Activated naive CD4-positive, alpha-beta T cell treated with anti-CD3 and anti-CD28 coated beads for 36 hours (primary cell): ENCODE measurements around the gene ESYT1. TPM values are rescaled to one million over a fixed set of nuclear protein-coding genes. Genes with fewer than 3 reads are reported as not detected.

ENCODE experiments used
- CTCF ChIA-PET: fragments of 350-600 bp; sonication (Branson Sonifier 250); formaldehyde crosslinking; loops from one replicate; lab custom pipeline; 2021; ENCODE audit warnings: antibody characterized with exemption; lab: Charles Lee
- DNase-seq: peaks from one replicate; pipeline ENCODE4 v3.0.0-alpha.2; 2020
- H3K27ac Mint-ChIP-seq: one replicate; pipeline ENCODE4 v1.8.0; 2021; ENCODE audit warnings: mild to moderate bottlenecking, mixed read lengths
- H3K27me3 Mint-ChIP-seq: one replicate; pipeline ENCODE4 v1.8.0; 2021; ENCODE audit warnings: low read depth, mixed read lengths
- H3K36me3 Mint-ChIP-seq: one replicate; pipeline ENCODE4 v1.8.0; 2021; ENCODE audit warnings: low read depth, mixed read lengths
- H3K4me1 Mint-ChIP-seq: one replicate; pipeline ENCODE4 v1.8.0; 2021; ENCODE audit warnings: low read depth, mixed read lengths
- H3K4me3 Mint-ChIP-seq: one replicate; pipeline ENCODE4 v1.8.0; 2021; ENCODE audit warnings: mild to moderate bottlenecking, moderate library complexity, mixed read lengths
- H3K9me3 Mint-ChIP-seq: one replicate; pipeline ENCODE4 v1.8.0; 2021; ENCODE audit warnings: mixed read lengths
- intact Hi-C: fragments of 100-400 bp; cut with micrococcal nuclease; formaldehyde crosslinking; loops from one replicate; pipeline ENCODE4 v1.15.1; 2023
- total RNA-seq, 2 experiments: library from RNA; stranded (reverse); gene quantifications; one replicate each; pipeline ENCODE4 v1.2.3, GENCODE V29; 2021

Gene ESYT1
- total RNA-seq, 2 experiments from 2014 or later = 87.4 to 88.9 TPM

GRCh38 chr12:56118688-56119357 is 9.2 kb upstream of the ESYT1 start:
- Mint-ChIP-seq H3K4me1 (peaks cover 23% of the 10 kb centered on the region), H3K27ac (peak overlapping the region; percentile 99), H3K36me3 (peaks cover 23% of the 10 kb centered on the region), H3K27me3 (no peaks in the 10 kb centered on the region), H3K4me3 (peak overlapping the region; percentile 97), H3K9me3 (no peaks in the 10 kb centered on the region)
- DNase-seq = no peak
- CTCF ChIA-PET = interaction anchor here (0.5 to 7.9 kb wide), 32 partner anchors 9 to 380 kb away, joined by 3 to 86 read pairs (median 6); partner anchors contain the start of genes ANKRD52, ESYT1, IL23A and MYL6B
- intact Hi-C loops = loop anchor here (1.0 to 10.0 kb wide), 19 partner anchors 7 to 1134 kb away; partner anchors contain the start of genes ANKRD52, CS, DNAJC14 and IL23A

- peak; percentile 74 for DNase-seq
- peaks cover 23% of the 10 kb centered on the region for H3K4me1 Mint-ChIP-seq
- CTCF ChIA-PET = interaction anchor here (0.6 to 7.9 kb wide), 22 partner anchors 8 to 350 kb away, joined by 3 to 86 read pairs (median 8); partner anchors contain the start of genes ANKRD52, ESYT1, RNF41 and SMARCC2
- peaks cover 23% of the 10 kb centered on the region for H3K36me3 Mint-ChIP-seq
- no peaks in the 10 kb centered on the region for H3K27me3 Mint-ChIP-seq
- H3K27ac Mint-ChIP-seq = peak overlapping the region; percentile 99
- peak overlapping the region; percentile 97 for H3K4me3 Mint-ChIP-seq
- intact Hi-C loops = loop anchor here (1.0 to 10.0 kb wide), 8 partner anchors 70 to 1135 kb away; partner anchors contain the start of genes ANKRD52, DNAJC14, NABP2 and SMARCC2
- H3K9me3 Mint-ChIP-seq = no peaks in the 10 kb centered on the region
Observed at GRCh38 chr12:56119361-56119796, 8.7 kb upstream of the ESYT1 start.

- H3K27me3 Mint-ChIP-seq = no peaks in the 10 kb centered on the region
- CTCF ChIA-PET = interaction anchor here (0.6 to 7.9 kb wide), 22 partner anchors 8 to 349 kb away, joined by 3 to 86 read pairs (median 4); partner anchors contain the start of genes ANKRD52, ESYT1, RNF41 and SMARCC2
- H3K9me3 Mint-ChIP-seq = no peaks in the 10 kb centered on the region
- no peak overlapping the region for H3K4me3 Mint-ChIP-seq
- no peak for DNase-seq
- H3K36me3 Mint-ChIP-seq = peaks cover 23% of the 10 kb centered on the region
- intact Hi-C loops = no loop called here
- peak overlapping the region; percentile 26 for H3K27ac Mint-ChIP-seq
- peaks cover 23% of the 10 kb centered on the region for H3K4me1 Mint-ChIP-seq
Observed at GRCh38 chr12:56120158-56120846, 7.8 kb upstream of the ESYT1 start.

GRCh38 chr12:56121204-56121870 is 6.7 kb upstream of the ESYT1 start:
- Mint-ChIP-seq H3K27me3 (no peaks in the 10 kb centered on the region), H3K27ac (no peak overlapping the region), H3K36me3 (peaks cover 23% of the 10 kb centered on the region), H3K4me1 (peaks cover 27% of the 10 kb centered on the region), H3K9me3 (no peaks in the 10 kb centered on the region), H3K4me3 (no peak overlapping the region)
- CTCF ChIA-PET = interaction anchor here (7.9 kb wide), 1 partner anchor 68 kb away, joined by 86 read pairs; the partner anchor contains the start of gene SMARCC2
- intact Hi-C loops = no loop called here
- no peak for DNase-seq

- DNase-seq = no peak
- intact Hi-C loops = no loop called here
- peaks cover 40% of the 10 kb centered on the region for H3K4me1 Mint-ChIP-seq
- H3K4me3 Mint-ChIP-seq = no peak overlapping the region
- no peak overlapping the region for H3K27ac Mint-ChIP-seq
- H3K9me3 Mint-ChIP-seq = no peaks in the 10 kb centered on the region
- peaks cover 10% of the 10 kb centered on the region for H3K36me3 Mint-ChIP-seq
- CTCF ChIA-PET = interaction anchor here (1.4 to 7.9 kb wide), 2 partner anchors 66 to 75 kb away, joined by 3 to 86 read pairs; partner anchors contain the start of gene SMARCC2
- no peaks in the 10 kb centered on the region for H3K27me3 Mint-ChIP-seq
Observed at GRCh38 chr12:56122637-56123036, 5.4 kb upstream of the ESYT1 start.

GRCh38 chr12:56124133-56124532 is 3.9 kb upstream of the ESYT1 start:
- peaks cover 9% of the 10 kb centered on the region for H3K36me3 Mint-ChIP-seq
- DNase-seq = no peak
- no peak overlapping the region for H3K4me3 Mint-ChIP-seq
- CTCF ChIA-PET = interaction anchor here (0.8 to 7.9 kb wide), 5 partner anchors 37 to 340 kb away, joined by 3 to 86 read pairs (median 4); partner anchors contain the start of genes MYL6, RNF41 and SMARCC2
- no peaks in the 10 kb centered on the region for H3K27me3 Mint-ChIP-seq
- no peaks in the 10 kb centered on the region for H3K9me3 Mint-ChIP-seq
- peaks cover 36% of the 10 kb centered on the region for H3K4me1 Mint-ChIP-seq
- intact Hi-C loops = no loop called here
- peak overlapping the region; percentile 32 for H3K27ac Mint-ChIP-seq

GRCh38 chr12:56126732-56127239 is 1.3 kb upstream of the ESYT1 start:
- Mint-ChIP-seq H3K36me3 (peaks cover 21% of the 10 kb centered on the region), H3K4me1 (peaks cover 47% of the 10 kb centered on the region), H3K27ac (peak overlapping the region; percentile 86), H3K4me3 (peak overlapping the region; percentile 91), H3K27me3 (no peaks in the 10 kb centered on the region), H3K9me3 (no peaks in the 10 kb centered on the region)
- intact Hi-C loops = loop anchor here (1.0 kb wide), 9 partner anchors 8 to 342 kb away; partner anchors contain the start of genes CS, MYL6, MYL6B and NABP2
- DNase-seq = no peak
- CTCF ChIA-PET = interaction anchor here (0.8 to 3.9 kb wide), 9 partner anchors 9 to 96 kb away, joined by 3 to 43 read pairs (median 4); partner anchors contain the start of genes MYL6, RNF41, SMARCC2 and ZC3H10

- DNase-seq = no peak
- no peaks in the 10 kb centered on the region for H3K27me3 Mint-ChIP-seq
- intact Hi-C loops = loop anchor here (1.0 kb wide), 2 partner anchors 173 to 322 kb away; partner anchors contain the start of genes CS and TIMELESS
- peak overlapping the region; percentile 86 for H3K27ac Mint-ChIP-seq
- H3K9me3 Mint-ChIP-seq = no peaks in the 10 kb centered on the region
- peaks cover 54% of the 10 kb centered on the region for H3K4me1 Mint-ChIP-seq
- CTCF ChIA-PET = interaction anchor here (0.5 to 3.5 kb wide), 12 partner anchors 9 to 310 kb away, joined by 3 to 28 read pairs (median 4); partner anchors contain the start of genes ANKRD52, ORMDL2, RNF41 and SARNP
- H3K4me3 Mint-ChIP-seq = peak overlapping the region; percentile 91
- peaks cover 28% of the 10 kb centered on the region for H3K36me3 Mint-ChIP-seq
Observed at GRCh38 chr12:56127485-56127887, 581 bp upstream of the ESYT1 start.

GRCh38 chr12:56128670-56129205 is 671 bp downstream of the ESYT1 start:
- intact Hi-C loops = loop anchor here (2.0 kb wide), 1 partner anchor 24 kb away; the partner anchor contains the start of gene PA2G4
- H3K27me3 Mint-ChIP-seq = no peaks in the 10 kb centered on the region
- CTCF ChIA-PET = interaction anchor here (0.6 to 3.5 kb wide), 10 partner anchors 10 to 311 kb away, joined by 3 to 28 read pairs (median 4); partner anchors contain the start of genes ORMDL2, RNF41, SARNP and SMARCC2
- no peaks in the 10 kb centered on the region for H3K9me3 Mint-ChIP-seq
- peak overlapping the region; percentile 91 for H3K4me3 Mint-ChIP-seq
- peaks cover 33% of the 10 kb centered on the region for H3K36me3 Mint-ChIP-seq
- H3K4me1 Mint-ChIP-seq = peaks cover 57% of the 10 kb centered on the region
- peak; percentile 34 for DNase-seq
- peak overlapping the region; percentile 86 for H3K27ac Mint-ChIP-seq

GRCh38 chr12:56129206-56129941 is 1.3 kb downstream of the ESYT1 start:
- no peaks in the 10 kb centered on the region for H3K9me3 Mint-ChIP-seq
- H3K4me1 Mint-ChIP-seq = peaks cover 60% of the 10 kb centered on the region
- H3K36me3 Mint-ChIP-seq = peaks cover 36% of the 10 kb centered on the region
- intact Hi-C loops = loop anchor here (2.0 kb wide), 1 partner anchor 25 kb away; the partner anchor contains the start of gene PA2G4
- peak overlapping the region; percentile 91 for H3K4me3 Mint-ChIP-seq
- no peaks in the 10 kb centered on the region for H3K27me3 Mint-ChIP-seq
- CTCF ChIA-PET = interaction anchor here (0.6 to 3.1 kb wide), 6 partner anchors 10 to 134 kb away, joined by 3 to 28 read pairs (median 8); partner anchors contain the start of genes MYL6B, SMARCC2 and ZC3H10
- DNase-seq = peak; percentile 66
- peak overlapping the region; percentile 86 for H3K27ac Mint-ChIP-seq
